Neural cell (in vitro differentiated cells): Measurements from ENCODE around the gene NECAP2. TPM values are rescaled to one million over a fixed set of nuclear protein-coding genes. Genes with fewer than 3 reads are reported as not detected.

ENCODE experiments used
- H2AFZ ChIP-seq: fragments of 200-600, 300-800 bp; sonication (generic), shearing (Covaris generic); 2 replicates; pipeline ENCODE4 v1.6.0; 2014; ENCODE audit warnings: low read depth, mild to moderate bottlenecking, antibody characterized with exemption, low read length, moderate library complexity
- H3F3A ChIP-seq: fragments of 200-600 bp; shearing (Covaris generic); 2 replicates; pipeline ENCODE4 v1.6.1; 2016; ENCODE audit warnings: mild to moderate bottlenecking, moderate library complexity, mixed read lengths, antibody characterized with exemption, low read length; ENCODE audit not compliant: insufficient read depth, poor library complexity, severe bottlenecking
- H3K27ac ChIP-seq: fragments of 200-600, 300-800 bp; sonication (generic), shearing (Covaris generic); 2 replicates; pipeline ENCODE4 v1.5.1; 2014; ENCODE audit warnings: mild to moderate bottlenecking, low read length, moderate library complexity
- H3K27me3 ChIP-seq: fragments of 300-800, 200-600 bp; sonication (generic), shearing (Covaris generic); 2 replicates; pipeline ENCODE4 v1.6.0; 2014; ENCODE audit warnings: mild to moderate bottlenecking, low read depth, low read length, moderate library complexity; ENCODE audit not compliant: insufficient read depth
- H3K36me3 ChIP-seq: fragments of 300-800, 200-600 bp; sonication (generic), shearing (Covaris generic); 2 replicates; pipeline ENCODE4 v1.5.1; 2014; ENCODE audit warnings: mild to moderate bottlenecking, antibody characterized with exemption, low read length, moderate library complexity; ENCODE audit not compliant: insufficient read depth
- H3K4me2 ChIP-seq: fragments of 300-800, 200-600 bp; sonication (generic), shearing (Covaris generic); 2 replicates; pipeline ENCODE4 v1.6.0; 2014; ENCODE audit warnings: mild to moderate bottlenecking, low read length
- H3K4me3 ChIP-seq: fragments of 300-800, 200-600 bp; sonication (generic), shearing (Covaris generic); 2 replicates; pipeline ENCODE4 v1.5.1; 2014; ENCODE audit warnings: mild to moderate bottlenecking, low read length, moderate library complexity
- H3K79me2 ChIP-seq: fragments of 200-600 bp; shearing (Covaris generic); replicated peaks from 2 replicates; pipeline ENCODE4 v1.6.0; 2014; ENCODE audit warnings: mild to moderate bottlenecking, low read length, moderate library complexity; ENCODE audit not compliant: insufficient read depth
- H3K9ac ChIP-seq: fragments of 300-800, 200-600 bp; sonication (generic), shearing (Covaris generic); 2 replicates; pipeline ENCODE4 v1.6.1; 2016; ENCODE audit warnings: mild to moderate bottlenecking, low read length, mixed read lengths
- H3K9me2 ChIP-seq: fragments of 200-600 bp; shearing (Covaris generic); 2 replicates; pipeline ENCODE4 v1.6.1; 2016; ENCODE audit warnings: mild to moderate bottlenecking, low read length, mixed read lengths; ENCODE audit not compliant: insufficient read depth
- H3K9me3 ChIP-seq: fragments of 200-600, 300-800 bp; sonication (generic), shearing (Covaris generic); 2 replicates; pipeline ENCODE4 v1.6.1; 2016; ENCODE audit warnings: mild to moderate bottlenecking, mixed run types, low read length, moderate library complexity, mixed read lengths
- H4K20me1 ChIP-seq: fragments of 200-600 bp; shearing (Covaris generic); 2 replicates; pipeline ENCODE4 v1.6.1; 2016; ENCODE audit warnings: mild to moderate bottlenecking, mixed run types; ENCODE audit not compliant: insufficient read depth
- EP300 ChIP-seq: fragments of 450-650 bp; conservative IDR thresholded peaks from 2 replicates; pipeline ENCODE4 v1.6.1; 2014; ENCODE audit warnings: antibody characterized with exemption, mild to moderate bottlenecking, moderate library complexity; ENCODE audit not compliant: poor library complexity, severe bottlenecking
- EZH2 ChIP-seq: fragments of 200-600, 300-800 bp; shearing (Covaris generic), sonication (generic); IDR thresholded peaks from 2 replicates; pipeline ENCODE4 v1.6.1; 2014; ENCODE audit warnings: antibody characterized with exemption, low read length, borderline replicate concordance, mild to moderate bottlenecking; ENCODE audit not compliant: insufficient read depth, poor library complexity, severe bottlenecking
- MXI1 ChIP-seq: fragments of 450-650 bp; conservative IDR thresholded peaks from 2 replicates; pipeline ENCODE4 v1.6.1; 2014; ENCODE audit warnings: antibody characterized with exemption, mild to moderate bottlenecking; ENCODE audit not compliant: poor library complexity, severe bottlenecking
- POLR2AphosphoS5 ChIP-seq: IDR thresholded peaks from 2 replicates; pipeline ENCODE4 v1.6.1; 2012
- RAD21 ChIP-seq: fragments of 450-650 bp; conservative IDR thresholded peaks from 2 replicates; pipeline ENCODE4 v1.6.1; 2014; ENCODE audit warnings: antibody characterized with exemption, mild to moderate bottlenecking, moderate library complexity
- SMC3 ChIP-seq: fragments of 450-650 bp; conservative IDR thresholded peaks from 2 replicates; pipeline ENCODE4 v1.6.1; 2014; ENCODE audit warnings: antibody characterized with exemption, mild to moderate bottlenecking, moderate library complexity; ENCODE audit not compliant: poor library complexity
- TAF1 ChIP-seq: IDR thresholded peaks from 2 replicates; pipeline ENCODE4 v1.6.1; 2012; ENCODE audit warnings: low read depth
- polyA plus RNA-seq: library from polyadenylated mRNA; depleted of rRNA; stranded (reverse); fragments of >200 nt; gene quantifications from 2 replicates; pipeline ENCODE4 v1.2.3, GENCODE V29; 2014
- TF ChIP-seq, protein P1 (sequence below): fragments of 450-650 bp; IDR thresholded peaks from 2 replicates; pipeline ENCODE4 v1.5.1; 2014; ENCODE audit warnings: antibody characterized with exemption, mild to moderate bottlenecking, moderate library complexity; ENCODE audit not compliant: poor library complexity, severe bottlenecking
- TF ChIP-seq, protein P2 (sequence below): IDR thresholded peaks from 2 replicates; pipeline ENCODE4 v1.6.1; 2012; ENCODE audit warnings: borderline replicate concordance

Gene NECAP2
- polyA plus RNA-seq, 1 donor from 2014 or later = 80.2 TPM

GRCh38 chr1:16397120-16397519 lies 43.4 kb upstream of the NECAP2 start:
- Histone ChIP-seq H3K9me2 (no peaks in the 10 kb centered on the region), H3K79me2 (peaks cover 4% of the 10 kb centered on the region), H3K4me3 (no peak overlapping the region), H2AFZ (no peak overlapping the region), H3K27me3 (no peaks in the 10 kb centered on the region), H3K4me2 (no peak overlapping the region), H4K20me1 (no peaks in the 10 kb centered on the region), H3K27ac (no peak overlapping the region), H3K36me3 (no peaks in the 10 kb centered on the region), H3K9me3 (no peaks in the 10 kb centered on the region), H3K9ac (no peak overlapping the region), H3F3A (no peaks in the 10 kb centered on the region)
- TF ChIP-seq, protein P1, sequence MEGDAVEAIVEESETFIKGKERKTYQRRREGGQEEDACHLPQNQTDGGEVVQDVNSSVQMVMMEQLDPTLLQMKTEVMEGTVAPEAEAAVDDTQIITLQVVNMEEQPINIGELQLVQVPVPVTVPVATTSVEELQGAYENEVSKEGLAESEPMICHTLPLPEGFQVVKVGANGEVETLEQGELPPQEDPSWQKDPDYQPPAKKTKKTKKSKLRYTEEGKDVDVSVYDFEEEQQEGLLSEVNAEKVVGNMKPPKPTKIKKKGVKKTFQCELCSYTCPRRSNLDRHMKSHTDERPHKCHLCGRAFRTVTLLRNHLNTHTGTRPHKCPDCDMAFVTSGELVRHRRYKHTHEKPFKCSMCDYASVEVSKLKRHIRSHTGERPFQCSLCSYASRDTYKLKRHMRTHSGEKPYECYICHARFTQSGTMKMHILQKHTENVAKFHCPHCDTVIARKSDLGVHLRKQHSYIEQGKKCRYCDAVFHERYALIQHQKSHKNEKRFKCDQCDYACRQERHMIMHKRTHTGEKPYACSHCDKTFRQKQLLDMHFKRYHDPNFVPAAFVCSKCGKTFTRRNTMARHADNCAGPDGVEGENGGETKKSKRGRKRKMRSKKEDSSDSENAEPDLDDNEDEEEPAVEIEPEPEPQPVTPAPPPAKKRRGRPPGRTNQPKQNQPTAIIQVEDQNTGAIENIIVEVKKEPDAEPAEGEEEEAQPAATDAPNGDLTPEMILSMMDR = no peak
- TF ChIP-seq POLR2AphosphoS5 = no peak
- TF ChIP-seq, protein P2, sequence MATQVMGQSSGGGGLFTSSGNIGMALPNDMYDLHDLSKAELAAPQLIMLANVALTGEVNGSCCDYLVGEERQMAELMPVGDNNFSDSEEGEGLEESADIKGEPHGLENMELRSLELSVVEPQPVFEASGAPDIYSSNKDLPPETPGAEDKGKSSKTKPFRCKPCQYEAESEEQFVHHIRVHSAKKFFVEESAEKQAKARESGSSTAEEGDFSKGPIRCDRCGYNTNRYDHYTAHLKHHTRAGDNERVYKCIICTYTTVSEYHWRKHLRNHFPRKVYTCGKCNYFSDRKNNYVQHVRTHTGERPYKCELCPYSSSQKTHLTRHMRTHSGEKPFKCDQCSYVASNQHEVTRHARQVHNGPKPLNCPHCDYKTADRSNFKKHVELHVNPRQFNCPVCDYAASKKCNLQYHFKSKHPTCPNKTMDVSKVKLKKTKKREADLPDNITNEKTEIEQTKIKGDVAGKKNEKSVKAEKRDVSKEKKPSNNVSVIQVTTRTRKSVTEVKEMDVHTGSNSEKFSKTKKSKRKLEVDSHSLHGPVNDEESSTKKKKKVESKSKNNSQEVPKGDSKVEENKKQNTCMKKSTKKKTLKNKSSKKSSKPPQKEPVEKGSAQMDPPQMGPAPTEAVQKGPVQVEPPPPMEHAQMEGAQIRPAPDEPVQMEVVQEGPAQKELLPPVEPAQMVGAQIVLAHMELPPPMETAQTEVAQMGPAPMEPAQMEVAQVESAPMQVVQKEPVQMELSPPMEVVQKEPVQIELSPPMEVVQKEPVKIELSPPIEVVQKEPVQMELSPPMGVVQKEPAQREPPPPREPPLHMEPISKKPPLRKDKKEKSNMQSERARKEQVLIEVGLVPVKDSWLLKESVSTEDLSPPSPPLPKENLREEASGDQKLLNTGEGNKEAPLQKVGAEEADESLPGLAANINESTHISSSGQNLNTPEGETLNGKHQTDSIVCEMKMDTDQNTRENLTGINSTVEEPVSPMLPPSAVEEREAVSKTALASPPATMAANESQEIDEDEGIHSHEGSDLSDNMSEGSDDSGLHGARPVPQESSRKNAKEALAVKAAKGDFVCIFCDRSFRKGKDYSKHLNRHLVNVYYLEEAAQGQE = no peak
- TF ChIP-seq EP300 = no peak
- TF ChIP-seq MXI1 = no peak
- no peak for TF ChIP-seq EZH2
- no peak for TF ChIP-seq TAF1
- TF ChIP-seq SMC3 = no peak
- no peak for TF ChIP-seq RAD21

DNA sequence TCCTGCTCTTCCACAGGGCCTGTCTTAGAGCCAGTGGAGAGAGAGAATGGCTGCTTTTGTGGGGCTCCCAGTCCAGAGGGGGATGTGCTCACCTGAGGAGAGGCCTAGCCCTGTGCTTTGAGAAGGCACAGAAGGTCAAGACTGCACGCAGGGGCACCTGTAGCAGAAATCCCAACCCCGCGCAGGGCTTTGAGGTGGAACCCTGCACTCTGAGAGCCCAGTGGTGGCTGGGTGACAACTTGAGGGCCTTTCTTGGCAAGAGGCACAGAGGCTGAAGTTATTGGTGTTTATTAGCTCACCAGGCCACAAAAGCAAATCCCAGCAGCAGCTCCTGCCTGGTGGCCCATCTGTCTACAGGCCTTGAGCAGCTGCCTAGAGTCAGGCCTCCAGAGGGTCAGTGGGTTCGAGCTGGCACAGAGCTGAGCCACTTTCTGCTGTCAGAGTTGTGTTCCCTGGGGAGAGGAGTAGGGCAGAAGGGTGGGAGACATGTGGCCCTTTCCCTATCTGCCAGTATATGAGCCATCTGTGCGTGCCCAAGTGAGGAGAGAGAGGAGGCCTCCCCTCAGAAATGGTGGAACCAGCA lies 42.1 kb upstream of the NECAP2 start:
- no peaks in the 10 kb centered on the region for H3K36me3 ChIP-seq

More for the DNA sequence above, 42.1 kb upstream of the NECAP2 start:
- Histone ChIP-seq H2AFZ (no peak overlapping the region), H3K9ac (no peak overlapping the region), H3K4me3 (no peak overlapping the region), H3K9me3 (no peaks in the 10 kb centered on the region), H3K4me2 (no peak overlapping the region), H3F3A (no peaks in the 10 kb centered on the region), H3K27ac (no peak overlapping the region), H4K20me1 (no peaks in the 10 kb centered on the region), H3K9me2 (no peaks in the 10 kb centered on the region), H3K79me2 (no peaks in the 10 kb centered on the region), H3K27me3 (no peaks in the 10 kb centered on the region)
- TF ChIP-seq POLR2AphosphoS5 = no peak
- TF ChIP-seq MXI1 = no peak
- TF ChIP-seq, protein P1 = no peak
- TF ChIP-seq EP300 = no peak
- TF ChIP-seq, protein P2 = no peak
- no peak for TF ChIP-seq EZH2
- no peak for TF ChIP-seq RAD21
- TF ChIP-seq TAF1 = no peak
- TF ChIP-seq SMC3 = no peak
